ENCODE measurements around the gene TRAF6.

DNA sequence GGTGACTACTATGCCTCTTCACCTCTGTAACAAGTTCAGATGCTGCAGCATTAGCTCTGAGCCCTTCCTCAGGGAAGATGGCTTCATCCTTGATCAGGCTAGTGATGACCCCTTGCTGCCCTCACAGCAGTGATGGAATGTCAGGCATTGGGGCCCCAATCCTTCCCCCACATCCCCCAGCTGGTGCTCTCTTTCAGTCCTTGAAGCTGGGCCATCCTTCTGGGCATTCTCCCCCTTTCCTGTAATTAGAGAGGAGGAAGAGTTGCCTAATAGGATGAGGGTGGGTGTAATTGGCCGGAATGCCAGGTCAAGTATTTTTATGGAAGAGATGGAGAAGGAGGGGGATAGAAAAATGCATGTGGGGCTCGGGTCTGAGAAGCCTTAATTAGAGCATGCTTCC, 62.6 kb downstream of the TRAF6 start:
- TF ChIP-seq POLR2A (IDR thresholded peaks at IDR 0.05): no peak
- TF ChIP-seq CTCF (IDR thresholded peaks at IDR 0.05): no peak
